Astrocyte (in vitro differentiated cells and primary cell): ENCODE measurements around the gene HECW1. TPM values are rescaled to one million over a fixed set of nuclear protein-coding genes. Genes with fewer than 3 reads are reported as not detected.

Source experiments
- DNase-seq: peaks from one replicate; pipeline ENCODE4 v3.0.0-alpha.2; 2010; ENCODE audit warnings: low read depth
- FAIRE-seq: peaks from 2 replicates; lab custom pipeline; 2011; peaks lifted over from hg19 to GRCh38; lab: Jason Lieb, UNC
- H2AFZ ChIP-seq: 2 replicates; pipeline ENCODE4 v1.6.0; 2012; ENCODE audit warnings: low read depth, low read length, inconsistent platforms
- H3K27ac ChIP-seq: 2 replicates; pipeline ENCODE4 v1.5.1; 2011; ENCODE audit warnings: low read depth, low read length, inconsistent platforms
- H3K27me3 ChIP-seq: 2 replicates; pipeline ENCODE4 v1.6.0; 2011; ENCODE audit warnings: low read length, inconsistent platforms; ENCODE audit not compliant: insufficient read depth
- H3K36me3 ChIP-seq: 2 replicates; pipeline ENCODE4 v1.5.1; 2011; ENCODE audit warnings: low read length, inconsistent platforms; ENCODE audit not compliant: insufficient read depth
- H3K4me1 ChIP-seq: 2 replicates; pipeline ENCODE4 v1.5.1; 2011; ENCODE audit warnings: low read length, inconsistent platforms; ENCODE audit not compliant: insufficient read depth
- H3K4me2 ChIP-seq: 2 replicates; pipeline ENCODE4 v1.6.0; 2012; ENCODE audit warnings: low read length, inconsistent platforms
- H3K4me3 ChIP-seq: 2 replicates; pipeline ENCODE4 v1.5.1; 2011; ENCODE audit warnings: low read depth, mild to moderate bottlenecking, low read length, inconsistent platforms; ENCODE audit not compliant: insufficient read depth
- H3K79me2 ChIP-seq: 2 replicates; pipeline ENCODE4 v1.6.0; 2012; ENCODE audit warnings: mild to moderate bottlenecking, low read length, inconsistent platforms; ENCODE audit not compliant: insufficient read depth
- H3K9ac ChIP-seq: 2 replicates; pipeline ENCODE4 v1.6.0; 2012; ENCODE audit warnings: mild to moderate bottlenecking, low read length, inconsistent platforms
- H3K9me3 ChIP-seq: 2 replicates; pipeline ENCODE4 v1.5.1; 2012; ENCODE audit warnings: low read depth, mild to moderate bottlenecking, low read length, inconsistent platforms; ENCODE audit not compliant: insufficient read depth
- H4K20me1 ChIP-seq: 2 replicates; pipeline ENCODE4 v1.6.0; 2012; ENCODE audit warnings: low read length, inconsistent platforms; ENCODE audit not compliant: insufficient read depth
- H3K27ac Mint-ChIP-seq: one replicate; pipeline ENCODE4 v1.8.0; 2021; ENCODE audit warnings: mild to moderate bottlenecking, mixed read lengths; ENCODE audit not compliant: unreplicated experiment
- H3K27me3 Mint-ChIP-seq: one replicate; pipeline ENCODE4 v1.8.0; 2021; ENCODE audit warnings: low read depth, mixed read lengths; ENCODE audit not compliant: unreplicated experiment
- H3K36me3 Mint-ChIP-seq: one replicate; pipeline ENCODE4 v1.8.0; 2021; ENCODE audit warnings: low read depth, mixed read lengths; ENCODE audit not compliant: unreplicated experiment
- H3K4me1 Mint-ChIP-seq: one replicate; pipeline ENCODE4 v1.8.0; 2021; ENCODE audit warnings: low read depth, mixed read lengths; ENCODE audit not compliant: unreplicated experiment
- H3K4me3 Mint-ChIP-seq: one replicate; pipeline ENCODE4 v1.8.0; 2021; ENCODE audit warnings: mild to moderate bottlenecking, moderate library complexity, mixed read lengths; ENCODE audit not compliant: unreplicated experiment
- H3K9me3 Mint-ChIP-seq: one replicate; pipeline ENCODE4 v1.8.0; 2021; ENCODE audit warnings: mild to moderate bottlenecking, mixed read lengths; ENCODE audit not compliant: unreplicated experiment
- EZH2 ChIP-seq: IDR thresholded peaks from 2 replicates; pipeline ENCODE4 v1.6.1; 2012; ENCODE audit warnings: mild to moderate bottlenecking, low read length, inconsistent platforms; ENCODE audit not compliant: insufficient read depth
- total RNA-seq: library from RNA; stranded (reverse); gene quantifications from 2 replicates; pipeline ENCODE4 v1.2.1, GENCODE V29; 2021
- TF ChIP-seq, protein P1 (sequence below): IDR thresholded peaks from 2 replicates; pipeline ENCODE4 v1.5.1; 2011; ENCODE audit warnings: low read depth, mild to moderate bottlenecking, inconsistent platforms, low read length, moderate library complexity; ENCODE audit not compliant: insufficient read depth

Gene HECW1
- total RNA-seq, 1 donor from 2014 or later = 3.3 TPM

DNA sequence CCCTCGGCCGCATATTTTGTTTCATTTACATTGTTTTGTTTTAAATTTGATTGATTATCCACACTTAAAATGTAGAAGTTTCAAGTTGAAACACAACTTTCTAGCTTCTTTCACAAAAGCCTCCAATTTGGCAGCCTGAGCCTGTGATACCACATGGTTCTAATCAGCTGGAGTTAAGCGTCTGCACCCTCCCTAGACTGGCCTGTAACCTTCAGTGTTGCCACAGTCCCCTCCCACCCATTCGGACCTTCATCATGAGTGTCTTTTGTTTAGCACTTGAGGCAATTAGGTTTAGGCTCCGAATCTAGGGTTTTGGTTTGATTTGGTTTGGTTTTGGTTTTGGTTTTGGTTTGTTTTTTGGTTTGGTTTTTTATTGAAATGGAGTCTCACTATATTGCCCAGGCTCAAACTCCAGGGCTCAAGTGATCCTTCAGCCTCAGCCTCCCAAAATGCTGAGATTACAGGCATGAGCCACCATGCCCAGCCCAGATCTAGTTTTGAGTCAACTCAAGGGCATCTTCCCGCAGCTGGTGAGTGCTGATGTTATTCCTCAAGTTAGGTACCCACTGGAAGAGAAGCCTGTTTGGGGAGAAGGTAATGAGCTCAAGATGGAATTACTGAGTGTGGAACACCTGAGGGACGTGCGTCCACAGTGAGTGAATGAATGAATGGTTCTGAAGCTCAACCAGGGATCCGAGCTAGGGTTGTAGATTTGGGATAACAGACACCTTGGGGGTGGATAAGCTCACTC is 201.4 kb downstream of the HECW1 start:
- Histone ChIP-seq H3K27me3 (no peaks in the 10 kb centered on the region), H3K36me3 (no peaks in the 10 kb centered on the region), H3K4me2 (no peak overlapping the region), H3K9ac (no peak overlapping the region), H4K20me1 (no peaks in the 10 kb centered on the region), H3K27ac (no peak overlapping the region), H2AFZ (no peak overlapping the region), H3K79me2 (no peaks in the 10 kb centered on the region), H3K4me3 (no peak overlapping the region), H3K9me3 (no peaks in the 10 kb centered on the region), H3K4me1 (no peaks in the 10 kb centered on the region)
- no peak for DNase-seq
- H3K27me3 Mint-ChIP-seq = peaks cover 4% of the 10 kb centered on the region
- H3K27ac Mint-ChIP-seq = no peak overlapping the region
- H3K36me3 Mint-ChIP-seq = no peaks in the 10 kb centered on the region
- no peak for FAIRE-seq
- TF ChIP-seq EZH2 = no peak
- TF ChIP-seq, protein P1, sequence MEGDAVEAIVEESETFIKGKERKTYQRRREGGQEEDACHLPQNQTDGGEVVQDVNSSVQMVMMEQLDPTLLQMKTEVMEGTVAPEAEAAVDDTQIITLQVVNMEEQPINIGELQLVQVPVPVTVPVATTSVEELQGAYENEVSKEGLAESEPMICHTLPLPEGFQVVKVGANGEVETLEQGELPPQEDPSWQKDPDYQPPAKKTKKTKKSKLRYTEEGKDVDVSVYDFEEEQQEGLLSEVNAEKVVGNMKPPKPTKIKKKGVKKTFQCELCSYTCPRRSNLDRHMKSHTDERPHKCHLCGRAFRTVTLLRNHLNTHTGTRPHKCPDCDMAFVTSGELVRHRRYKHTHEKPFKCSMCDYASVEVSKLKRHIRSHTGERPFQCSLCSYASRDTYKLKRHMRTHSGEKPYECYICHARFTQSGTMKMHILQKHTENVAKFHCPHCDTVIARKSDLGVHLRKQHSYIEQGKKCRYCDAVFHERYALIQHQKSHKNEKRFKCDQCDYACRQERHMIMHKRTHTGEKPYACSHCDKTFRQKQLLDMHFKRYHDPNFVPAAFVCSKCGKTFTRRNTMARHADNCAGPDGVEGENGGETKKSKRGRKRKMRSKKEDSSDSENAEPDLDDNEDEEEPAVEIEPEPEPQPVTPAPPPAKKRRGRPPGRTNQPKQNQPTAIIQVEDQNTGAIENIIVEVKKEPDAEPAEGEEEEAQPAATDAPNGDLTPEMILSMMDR = no peak
- H3K4me3 Mint-ChIP-seq = no peak overlapping the region
- no peaks in the 10 kb centered on the region for H3K4me1 Mint-ChIP-seq
- peaks cover 2% of the 10 kb centered on the region for H3K9me3 Mint-ChIP-seq

DNA sequence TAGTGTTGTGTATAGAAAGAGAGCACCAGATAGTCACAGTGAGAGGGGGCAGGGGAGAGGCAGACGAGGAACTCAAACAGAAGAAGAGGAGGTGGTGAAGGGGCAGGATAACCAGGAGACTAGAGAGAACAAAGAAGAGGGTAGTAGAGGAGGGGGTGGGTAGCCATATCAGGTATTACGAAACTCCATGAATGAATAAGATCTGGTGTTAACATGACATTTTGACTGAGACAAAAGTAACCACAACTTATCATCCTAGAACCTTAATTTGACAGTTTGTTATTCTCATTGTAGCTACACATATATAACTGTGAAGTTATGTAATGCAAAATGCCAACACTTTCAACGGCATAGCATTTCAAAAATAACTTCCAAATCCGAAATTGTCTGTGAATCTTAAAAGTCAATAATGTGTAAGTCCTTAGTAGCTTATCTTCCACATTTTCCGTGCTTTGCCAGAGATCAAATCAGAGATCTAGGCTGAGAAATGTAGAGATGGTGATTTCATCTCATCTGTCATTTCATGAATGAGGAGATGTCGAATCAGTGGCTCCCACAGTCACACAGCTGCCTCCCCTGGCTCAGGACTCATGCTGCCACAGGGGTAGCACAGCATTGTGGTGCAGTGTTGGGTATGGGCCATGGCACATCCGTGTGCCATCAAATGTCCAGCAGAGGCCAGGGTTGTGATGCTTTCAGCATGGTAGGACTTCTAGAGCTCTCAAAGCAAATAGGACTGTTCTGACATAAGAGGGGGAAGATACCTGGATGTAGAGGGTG is 202.1 kb downstream of the HECW1 start:
- Mint-ChIP-seq H3K36me3 (no peaks in the 10 kb centered on the region), H3K4me3 (no peak overlapping the region), H3K27ac (no peak overlapping the region), H3K27me3 (peaks cover 2% of the 10 kb centered on the region), H3K9me3 (peaks cover 2% of the 10 kb centered on the region), H3K4me1 (no peaks in the 10 kb centered on the region)
- H3K79me2 ChIP-seq = no peaks in the 10 kb centered on the region
- no peak overlapping the region for H3K4me2 ChIP-seq
- FAIRE-seq = no peak
- DNase-seq = no peak
- H3K4me3 ChIP-seq = no peak overlapping the region
- TF ChIP-seq, protein P1 = no peak
- TF ChIP-seq EZH2 = no peak
- H3K9me3 ChIP-seq = no peaks in the 10 kb centered on the region
- no peak overlapping the region for H3K9ac ChIP-seq
- no peaks in the 10 kb centered on the region for H3K27me3 ChIP-seq
- H3K36me3 ChIP-seq = no peaks in the 10 kb centered on the region
- no peaks in the 10 kb centered on the region for H4K20me1 ChIP-seq
- H3K4me1 ChIP-seq = no peaks in the 10 kb centered on the region
- no peak overlapping the region for H3K27ac ChIP-seq
- H2AFZ ChIP-seq = no peak overlapping the region

DNA sequence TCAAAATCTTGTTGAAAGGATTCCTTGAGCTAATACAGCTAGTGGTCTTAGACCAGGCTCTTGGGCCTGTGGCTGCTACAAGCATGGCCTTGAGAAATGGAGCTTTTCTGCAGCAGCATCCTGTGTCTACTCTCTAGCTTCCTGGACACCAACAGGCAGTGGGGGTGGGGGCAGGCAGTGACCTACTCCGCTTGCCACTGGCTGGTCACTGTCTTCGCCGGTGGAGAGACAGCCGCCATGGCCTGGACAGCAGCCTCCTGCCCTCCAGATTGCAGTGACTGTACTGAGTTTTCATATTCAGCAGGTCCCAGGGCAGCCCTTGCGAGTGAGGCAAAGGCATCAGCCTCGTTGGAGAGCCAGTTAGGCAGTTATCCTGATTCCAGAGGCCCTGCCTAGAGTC is 204.6 kb downstream of the HECW1 start:
- TF ChIP-seq, protein P1 = no peak
- TF ChIP-seq EZH2 = no peak
- H3K9me3 Mint-ChIP-seq = no peaks in the 10 kb centered on the region
- Histone ChIP-seq H3K79me2 (no peaks in the 10 kb centered on the region), H3K4me3 (no peak overlapping the region), H3K9ac (no peak overlapping the region), H3K27ac (no peak overlapping the region), H3K9me3 (no peaks in the 10 kb centered on the region), H3K27me3 (no peaks in the 10 kb centered on the region), H3K4me1 (no peaks in the 10 kb centered on the region), H3K36me3 (no peaks in the 10 kb centered on the region), H4K20me1 (no peaks in the 10 kb centered on the region), H3K4me2 (no peak overlapping the region), H2AFZ (no peak overlapping the region)
- H3K4me3 Mint-ChIP-seq = no peak overlapping the region
- H3K4me1 Mint-ChIP-seq = no peaks in the 10 kb centered on the region
- H3K36me3 Mint-ChIP-seq = no peaks in the 10 kb centered on the region
- DNase-seq (no peak), FAIRE-seq (no peak)
- peaks cover 6% of the 10 kb centered on the region for H3K27me3 Mint-ChIP-seq
- no peak overlapping the region for H3K27ac Mint-ChIP-seq
